WTC11 (cell line): Measurements from ENCODE around the gene PLPP3.

Experiments
- GABPB1 ChIP-seq: sonication (generic); formaldehyde crosslinking; IDR thresholded peaks from 2 replicates; pipeline ENCODE4 v1.8.1; 2023; ENCODE audit warnings: mild to moderate bottlenecking, missing genetic modification reagents
- IRF2 ChIP-seq: sonication (generic); formaldehyde crosslinking; IDR thresholded peaks from 2 replicates; pipeline ENCODE4 v1.8.0; 2022; ENCODE audit warnings: low read depth, missing genetic modification reagents, borderline replicate concordance
- KAT7 ChIP-seq: sonication (generic); formaldehyde crosslinking; IDR thresholded peaks from 2 replicates; pipeline ENCODE4 v1.8.1; 2023; ENCODE audit warnings: missing genetic modification reagents, mild to moderate bottlenecking, borderline replicate concordance
- OVOL2 ChIP-seq: fragments of 250-450 bp; sonication (Bioruptor Pico); IDR thresholded peaks from 2 replicates; pipeline ENCODE4 v1.9.0; 2021; ENCODE audit warnings: mild to moderate bottlenecking, borderline replicate concordance
- RELA ChIP-seq: sonication (generic); formaldehyde crosslinking; IDR thresholded peaks from 2 replicates; pipeline ENCODE4 v1.8.1; 2022; ENCODE audit warnings: missing genetic modification reagents, mild to moderate bottlenecking, borderline replicate concordance
- TF ChIP-seq, protein P1 (sequence below): fragments of 200-600 bp; IDR thresholded peaks from 2 replicates; pipeline ENCODE4 v1.8.0; 2022; ENCODE audit warnings: antibody characterized with exemption
- TF ChIP-seq, protein P2 (sequence below): sonication (generic); formaldehyde crosslinking; IDR thresholded peaks from 2 replicates; pipeline ENCODE4 v1.8.0; 2023; ENCODE audit warnings: missing genetic modification reagents
- TF ChIP-seq, protein P3 (sequence below): sonication (generic); formaldehyde crosslinking; conservative IDR thresholded peaks from 2 replicates; pipeline ENCODE4 v1.8.1; 2022; ENCODE audit warnings: mild to moderate bottlenecking, missing genetic modification reagents
- TF ChIP-seq, protein P4 (sequence below): sonication (generic); formaldehyde crosslinking; IDR thresholded peaks from 2 replicates; pipeline ENCODE4 v1.8.1; 2022; ENCODE audit warnings: mild to moderate bottlenecking, missing genetic modification reagents, moderate library complexity, borderline replicate concordance

DNA sequence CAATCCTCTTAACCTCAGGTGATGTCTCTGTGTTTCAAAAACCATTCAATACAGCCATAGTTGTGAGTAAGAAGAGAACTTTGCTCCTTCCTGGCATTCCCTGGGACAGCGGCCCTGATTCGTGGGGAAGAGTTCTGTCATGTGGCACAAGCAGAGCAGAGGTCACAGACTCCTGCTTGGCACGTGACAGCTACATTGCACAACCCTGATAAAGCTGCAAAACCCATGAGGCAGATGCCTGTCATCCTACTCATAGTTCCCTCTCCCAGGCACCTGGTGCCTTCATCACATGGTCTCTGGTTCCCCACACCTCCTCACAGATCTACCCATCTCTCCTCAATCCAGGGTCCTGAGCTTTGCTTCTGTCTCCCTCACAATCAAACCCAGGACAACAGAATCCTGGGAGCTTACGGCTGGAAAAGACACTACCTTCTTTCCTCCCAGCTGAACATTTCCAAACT is 70.8 kb downstream of the PLPP3 start:
- TF ChIP-seq, protein P1, sequence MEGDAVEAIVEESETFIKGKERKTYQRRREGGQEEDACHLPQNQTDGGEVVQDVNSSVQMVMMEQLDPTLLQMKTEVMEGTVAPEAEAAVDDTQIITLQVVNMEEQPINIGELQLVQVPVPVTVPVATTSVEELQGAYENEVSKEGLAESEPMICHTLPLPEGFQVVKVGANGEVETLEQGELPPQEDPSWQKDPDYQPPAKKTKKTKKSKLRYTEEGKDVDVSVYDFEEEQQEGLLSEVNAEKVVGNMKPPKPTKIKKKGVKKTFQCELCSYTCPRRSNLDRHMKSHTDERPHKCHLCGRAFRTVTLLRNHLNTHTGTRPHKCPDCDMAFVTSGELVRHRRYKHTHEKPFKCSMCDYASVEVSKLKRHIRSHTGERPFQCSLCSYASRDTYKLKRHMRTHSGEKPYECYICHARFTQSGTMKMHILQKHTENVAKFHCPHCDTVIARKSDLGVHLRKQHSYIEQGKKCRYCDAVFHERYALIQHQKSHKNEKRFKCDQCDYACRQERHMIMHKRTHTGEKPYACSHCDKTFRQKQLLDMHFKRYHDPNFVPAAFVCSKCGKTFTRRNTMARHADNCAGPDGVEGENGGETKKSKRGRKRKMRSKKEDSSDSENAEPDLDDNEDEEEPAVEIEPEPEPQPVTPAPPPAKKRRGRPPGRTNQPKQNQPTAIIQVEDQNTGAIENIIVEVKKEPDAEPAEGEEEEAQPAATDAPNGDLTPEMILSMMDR, result no peak
- TF ChIP-seq, protein P2, sequence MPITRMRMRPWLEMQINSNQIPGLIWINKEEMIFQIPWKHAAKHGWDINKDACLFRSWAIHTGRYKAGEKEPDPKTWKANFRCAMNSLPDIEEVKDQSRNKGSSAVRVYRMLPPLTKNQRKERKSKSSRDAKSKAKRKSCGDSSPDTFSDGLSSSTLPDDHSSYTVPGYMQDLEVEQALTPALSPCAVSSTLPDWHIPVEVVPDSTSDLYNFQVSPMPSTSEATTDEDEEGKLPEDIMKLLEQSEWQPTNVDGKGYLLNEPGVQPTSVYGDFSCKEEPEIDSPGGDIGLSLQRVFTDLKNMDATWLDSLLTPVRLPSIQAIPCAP (CRISPR knock-in tag), result no peak
- TF ChIP-seq OVOL2 (CRISPR knock-in tag) (no peak), GABPB1 (CRISPR knock-in tag) (peak; percentile 86; the same call in 1 of the 2 replicates), IRF2 (CRISPR knock-in tag) (no peak), RELA (CRISPR knock-in tag) (no peak), KAT7 (CRISPR knock-in tag) (no peak)
- TF ChIP-seq, protein P3, sequence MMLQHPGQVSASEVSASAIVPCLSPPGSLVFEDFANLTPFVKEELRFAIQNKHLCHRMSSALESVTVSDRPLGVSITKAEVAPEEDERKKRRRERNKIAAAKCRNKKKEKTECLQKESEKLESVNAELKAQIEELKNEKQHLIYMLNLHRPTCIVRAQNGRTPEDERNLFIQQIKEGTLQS (CRISPR knock-in tag), result no peak
- TF ChIP-seq, protein P4, sequence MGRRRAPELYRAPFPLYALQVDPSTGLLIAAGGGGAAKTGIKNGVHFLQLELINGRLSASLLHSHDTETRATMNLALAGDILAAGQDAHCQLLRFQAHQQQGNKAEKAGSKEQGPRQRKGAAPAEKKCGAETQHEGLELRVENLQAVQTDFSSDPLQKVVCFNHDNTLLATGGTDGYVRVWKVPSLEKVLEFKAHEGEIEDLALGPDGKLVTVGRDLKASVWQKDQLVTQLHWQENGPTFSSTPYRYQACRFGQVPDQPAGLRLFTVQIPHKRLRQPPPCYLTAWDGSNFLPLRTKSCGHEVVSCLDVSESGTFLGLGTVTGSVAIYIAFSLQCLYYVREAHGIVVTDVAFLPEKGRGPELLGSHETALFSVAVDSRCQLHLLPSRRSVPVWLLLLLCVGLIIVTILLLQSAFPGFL, result peak; percentile 59; the same call in 1 of the 2 replicates
